ENCODE results near the gene CHKB. TPM values are rescaled to one million over a fixed set of nuclear protein-coding genes. Genes with fewer than 3 reads are reported as not detected.

Gene CHKB
- total RNA-seq, 1 donor from 2014 or later: 36.0 TPM

DNA sequence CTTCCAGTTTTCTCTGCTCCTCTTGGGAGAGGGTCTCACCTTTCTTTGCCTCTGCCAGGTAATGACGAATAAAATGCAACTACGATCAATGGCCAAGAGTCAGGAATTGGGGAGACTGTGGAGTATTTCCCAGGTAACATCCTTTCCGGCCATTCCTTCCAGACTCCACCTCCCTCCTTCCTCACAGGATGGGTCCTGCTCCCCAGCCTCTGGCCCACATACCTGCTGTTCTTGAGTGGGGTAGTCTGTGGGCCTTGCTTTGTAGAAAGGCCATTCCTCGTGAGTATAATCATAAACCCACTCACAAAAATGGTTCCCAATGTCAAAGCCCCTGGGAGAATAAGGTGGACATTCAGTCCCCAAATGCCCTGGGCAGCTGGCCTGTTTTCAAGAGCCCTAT is 2.9 kb downstream of the CHKB start:
- peak; percentile 3 for DNase-seq
- intact Hi-C loops (cut with DNase I): loop anchor here (5.0 kb wide), 2 partner anchors 43 to 53 kb away; no protein-coding TSS in a partner anchor
- no peak for ATAC-seq (ENCODE audit: poor library complexity)

DNA sequence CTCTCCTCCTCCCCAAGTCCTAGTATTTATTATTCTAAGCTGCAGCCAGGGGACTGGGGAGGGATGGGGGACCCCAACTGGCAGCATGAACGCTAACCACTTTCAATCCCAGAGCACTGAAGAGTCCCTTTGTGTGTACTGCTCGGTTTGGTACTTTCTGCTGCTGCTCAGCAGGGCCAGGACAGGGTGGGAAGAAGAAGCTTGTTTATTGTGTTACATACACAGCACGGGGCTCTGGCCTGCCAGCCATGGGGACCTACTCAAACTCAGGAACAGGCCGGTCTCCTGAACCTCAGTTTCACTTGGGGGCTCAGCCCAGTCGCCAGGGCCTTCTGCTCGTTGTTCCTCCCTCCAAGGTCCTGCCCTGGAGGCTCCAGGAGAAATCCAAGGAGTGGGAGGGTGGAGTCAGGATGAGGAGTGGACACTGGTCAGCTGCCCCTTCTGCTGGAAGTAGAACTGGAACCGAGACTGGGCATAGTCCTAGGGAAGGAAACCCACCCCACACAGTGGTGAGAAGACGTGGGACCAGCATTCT is 3.8 kb downstream of the CHKB start:
- DNase-seq: peak; percentile 37
- ATAC-seq (ENCODE audit: poor library complexity): no peak
- intact Hi-C loops (cut with DNase I): loop anchor here (5.0 kb wide), 1 partner anchor 43 kb away; no protein-coding TSS in a partner anchor

GRCh38 chr22:50577987-50578775 is 4.5 kb downstream of the CHKB start, which contains the start of gene CPT1B:
Gene CPT1B, minus strand, starts transcription at chr22:50578427. Its CDS starts 512 bp downstream, at chr22:50577915.
- intact Hi-C loops (cut with DNase I): loop anchor here (5.0 kb wide), 1 partner anchor 44 kb away; no protein-coding TSS in a partner anchor

DNA sequence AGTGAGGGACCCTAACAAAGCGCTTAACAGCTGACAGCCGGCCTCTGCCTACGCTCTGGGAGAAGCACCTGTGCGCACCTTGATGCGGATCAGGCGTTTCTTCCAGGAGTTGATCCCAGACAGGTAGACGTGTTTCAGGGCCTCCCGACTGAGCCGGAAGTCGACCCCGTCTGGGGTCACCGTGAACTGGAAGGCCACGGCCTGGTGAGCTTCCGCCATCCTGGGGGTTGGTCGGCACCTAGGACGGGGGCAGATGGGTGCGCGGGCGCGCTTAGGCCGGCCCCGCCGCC is 5.0 kb downstream of the CHKB start:
- DNase-seq (no peak), ATAC-seq (ENCODE audit: poor library complexity) (no peak)
- intact Hi-C loops (cut with DNase I): loop anchor here (5.0 kb wide), 1 partner anchor 45 kb away; no protein-coding TSS in a partner anchor

More at GRCh38 chr22:50577987-50578775, 4.5 kb downstream of the CHKB start, which contains the start of gene CPT1B:
- ATAC-seq (ENCODE audit: poor library complexity): peak; percentile 36
- DNase-seq: peak; percentile 77

GRCh38 chr22:50576806-50577696 is 5.6 kb downstream of the CHKB start:
- intact Hi-C loops (cut with DNase I): loop anchor here (5.0 kb wide), 1 partner anchor 45 kb away; no protein-coding TSS in a partner anchor

GRCh38 chr22:50576070-50576469 is 6.6 kb downstream of the CHKB start:
- DNase-seq (peak; percentile 37), ATAC-seq (ENCODE audit: poor library complexity) (peak; percentile 6)
- intact Hi-C loops (cut with DNase I): loop anchor here (5.0 kb wide), 1 partner anchor 46 kb away; no protein-coding TSS in a partner anchor

More at GRCh38 chr22:50576806-50577696, 5.6 kb downstream of the CHKB start:
- ATAC-seq (ENCODE audit: poor library complexity) (no peak), DNase-seq (peak; percentile 41)

GRCh38 chr22:50575426-50575941 is 7.2 kb downstream of the CHKB start:
- ATAC-seq (ENCODE audit: poor library complexity) (no peak), DNase-seq (peak; percentile 24)
- intact Hi-C loops (cut with DNase I): loop anchor here (5.0 kb wide), 1 partner anchor 47 kb away; no protein-coding TSS in a partner anchor

DNA sequence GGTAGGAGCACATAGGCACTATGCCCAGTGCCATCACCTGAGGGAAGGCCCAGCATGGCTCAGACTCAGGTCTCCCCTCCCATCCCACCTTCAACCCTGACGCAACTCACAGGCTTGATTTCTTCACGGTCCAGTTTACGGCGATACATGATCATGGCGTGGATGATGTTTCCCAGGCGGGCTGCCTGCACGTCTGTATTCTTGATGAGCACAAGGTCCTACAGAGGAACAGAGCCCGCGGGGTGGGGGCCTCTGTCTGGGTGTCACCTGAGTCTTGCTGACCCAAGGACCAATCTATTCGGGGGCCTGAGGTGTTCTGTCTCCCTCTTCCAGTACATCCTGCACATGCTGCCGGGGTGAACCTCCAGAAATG is 8.3 kb downstream of the CHKB start:
- no peak for ATAC-seq (ENCODE audit: poor library complexity)
- peak; percentile 35 for DNase-seq
- intact Hi-C loops (cut with DNase I): no loop called here

DNA sequence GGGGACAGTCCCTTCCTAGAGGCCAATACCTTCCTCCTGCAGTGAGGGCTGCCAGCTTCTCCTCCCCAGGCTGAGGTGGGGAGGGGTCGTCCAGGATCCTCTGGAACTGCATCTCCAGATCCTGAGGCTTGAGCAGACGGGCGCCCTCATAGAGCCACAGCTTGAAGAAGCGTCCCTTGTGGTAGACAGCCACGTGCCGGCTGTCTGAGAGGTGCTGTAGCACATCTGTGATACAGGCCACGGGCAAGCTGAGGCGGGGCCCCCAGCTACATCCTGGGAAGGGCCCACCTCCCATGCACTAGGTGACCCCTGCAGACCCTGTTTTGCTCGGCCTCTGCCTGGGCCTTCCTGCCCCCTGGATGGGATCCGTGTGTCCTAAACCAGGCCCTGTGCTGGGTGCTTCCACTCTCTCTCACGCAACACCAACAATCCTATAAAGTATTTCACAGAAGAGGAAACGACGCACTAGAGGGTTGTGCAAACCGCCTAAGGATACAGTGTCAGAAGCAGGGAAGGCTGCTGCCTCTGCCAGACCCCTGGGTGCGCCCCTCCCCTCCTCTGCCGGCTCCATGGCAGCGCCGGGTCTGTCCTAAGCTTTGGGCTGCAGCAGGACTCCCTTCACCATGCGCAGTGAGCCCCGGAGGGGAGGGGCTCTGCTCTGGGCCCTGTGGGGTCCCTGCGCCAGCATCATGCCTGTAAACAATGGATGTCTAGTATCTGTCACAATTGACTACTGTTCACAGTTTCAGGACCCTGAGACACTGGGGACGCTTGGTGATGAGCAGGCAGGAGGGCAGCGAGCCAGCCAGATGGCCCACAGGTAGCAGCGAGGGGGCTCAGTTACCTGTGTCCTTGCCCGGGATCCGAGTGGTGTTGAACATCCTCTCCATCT is 8.9 kb downstream of the CHKB start:
- DNase-seq (peak; percentile 26), ATAC-seq (ENCODE audit: poor library complexity) (no peak)
- intact Hi-C loops (cut with DNase I): no loop called here

- ATAC-seq (ENCODE audit: poor library complexity) (no peak), DNase-seq (peak; percentile 27)
- intact Hi-C loops (cut with DNase I): no loop called here
Observed at GRCh38 chr22:50572965-50573364, 9.7 kb downstream of the CHKB start.

GRCh38 chr22:50571264-50572175 is 11.1 kb downstream of the CHKB start:
- intact Hi-C loops (cut with DNase I): no loop called here
- DNase-seq (no peak), ATAC-seq (ENCODE audit: poor library complexity) (peak; percentile 38)

DNA sequence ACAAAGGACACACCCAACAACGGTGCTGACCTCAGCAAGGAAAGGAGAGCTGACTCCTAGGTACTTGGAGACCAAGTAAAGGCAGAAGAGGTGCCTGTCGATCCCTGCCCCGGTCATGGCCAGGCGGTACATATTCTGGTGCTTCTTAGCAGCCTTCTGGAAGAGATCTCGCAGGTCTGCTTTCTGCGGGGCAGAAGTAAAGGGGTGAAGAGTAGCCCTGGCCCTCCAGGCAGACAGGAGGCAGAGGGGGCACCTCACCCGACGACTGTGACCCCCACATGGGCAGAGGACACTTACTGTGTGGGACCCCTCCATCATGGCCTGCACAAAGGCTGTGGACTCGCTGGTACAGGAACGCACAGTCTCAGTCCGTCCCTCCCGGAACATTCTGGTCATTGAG is 11.8 kb downstream of the CHKB start:
- intact Hi-C loops (cut with DNase I): no loop called here
- ATAC-seq (ENCODE audit: poor library complexity): no peak

DNA sequence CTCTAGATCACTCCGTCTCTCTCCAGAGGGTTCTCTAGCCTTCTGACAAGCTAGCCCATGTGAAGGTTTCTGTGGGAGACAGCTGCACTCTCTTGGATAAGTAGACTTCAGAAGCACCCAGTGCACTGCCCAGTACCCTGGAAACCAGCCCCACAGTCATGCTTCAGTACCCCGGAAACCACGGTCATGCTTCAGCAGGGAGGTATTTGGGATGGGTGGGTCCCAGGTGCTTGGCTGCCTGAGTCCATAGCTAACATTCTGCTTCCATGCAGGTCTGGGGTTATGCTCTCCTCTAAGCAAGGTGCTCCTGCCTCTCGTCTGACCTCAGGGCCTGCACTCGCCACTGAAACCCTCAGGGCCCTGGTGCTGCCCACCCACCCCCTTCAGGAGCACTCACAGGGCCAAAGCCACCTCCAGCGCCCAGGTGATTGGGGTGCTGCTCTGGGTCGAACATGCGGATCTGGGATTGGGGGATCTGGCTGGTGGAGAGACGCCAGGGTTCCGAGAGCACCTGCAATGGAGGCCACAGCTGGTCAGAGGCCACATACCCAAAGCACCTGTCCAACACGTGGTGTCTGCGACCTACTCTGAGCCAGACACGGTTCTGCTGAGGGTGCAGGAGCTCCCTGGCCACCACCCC is 12.6 kb downstream of the CHKB start:
- ATAC-seq (ENCODE audit: poor library complexity) (no peak), DNase-seq (no peak)
- intact Hi-C loops (cut with DNase I): no loop called here

More for the DNA sequence above, 11.8 kb downstream of the CHKB start:
- DNase-seq: no peak

DNA sequence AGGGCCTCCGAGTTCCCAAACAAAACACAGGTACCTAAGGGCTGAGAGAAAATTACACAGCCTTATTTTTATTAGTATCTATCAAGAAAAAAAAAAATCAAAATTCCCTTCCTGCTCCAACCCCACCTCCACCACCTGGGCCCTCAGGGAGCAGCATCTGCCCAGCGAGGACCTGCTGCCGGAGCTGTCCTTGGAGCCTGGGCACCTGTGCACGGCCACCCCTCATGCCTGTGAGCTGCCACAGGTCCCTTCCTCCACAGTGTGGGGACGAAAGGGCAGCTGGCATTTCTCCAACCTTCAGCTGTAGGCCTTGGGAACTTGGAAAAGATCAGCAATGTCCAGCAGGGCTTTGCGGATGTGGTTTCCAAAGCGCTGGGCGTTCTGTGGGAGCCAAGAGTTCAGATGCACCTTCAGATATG is 13.6 kb downstream of the CHKB start:
- DNase-seq (no peak), ATAC-seq (ENCODE audit: poor library complexity) (no peak)
- intact Hi-C loops (cut with DNase I): no loop called here

DNA sequence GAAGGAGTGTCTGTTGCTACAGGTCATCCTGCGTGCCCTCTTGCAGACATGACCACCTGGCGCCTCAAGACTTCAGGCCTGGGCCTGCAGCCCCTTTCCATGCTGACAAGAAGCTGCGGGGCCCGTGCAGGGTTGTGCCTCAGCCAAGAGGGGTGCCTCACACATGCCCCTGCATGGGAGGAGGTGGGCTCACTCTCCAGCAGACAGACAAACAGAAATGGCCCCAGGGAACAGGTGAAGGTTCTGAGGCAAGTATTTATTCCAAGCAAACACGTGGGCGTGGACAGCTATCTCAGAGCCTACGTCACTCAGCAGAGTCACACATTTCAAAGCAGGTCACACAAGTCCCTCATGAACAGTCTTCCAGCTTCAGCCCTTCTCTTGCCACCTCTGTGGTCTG is 14.0 kb downstream of the CHKB start:
- intact Hi-C loops (cut with DNase I): no loop called here
- ATAC-seq (ENCODE audit: poor library complexity) (no peak), DNase-seq (no peak)

GRCh38 chr22:50567721-50568252 is 14.9 kb downstream of the CHKB start:
- no peak for ATAC-seq (ENCODE audit: poor library complexity)
- intact Hi-C loops (cut with DNase I): no loop called here
- DNase-seq: no peak

Data from Right ventricle myocardium superior (tissue), 1 donor.